ENCODE data around the gene PHLDA2. TPM values are rescaled to one million over a fixed set of nuclear protein-coding genes. Genes with fewer than 3 reads are reported as not detected.

PHLDA2 gene
- total and polyA plus RNA-seq, 2 donors (not counting 3 experiments of a cell fraction or from before 2014, with no cell fraction given) = 38.5 to 44.5 TPM

DNA sequence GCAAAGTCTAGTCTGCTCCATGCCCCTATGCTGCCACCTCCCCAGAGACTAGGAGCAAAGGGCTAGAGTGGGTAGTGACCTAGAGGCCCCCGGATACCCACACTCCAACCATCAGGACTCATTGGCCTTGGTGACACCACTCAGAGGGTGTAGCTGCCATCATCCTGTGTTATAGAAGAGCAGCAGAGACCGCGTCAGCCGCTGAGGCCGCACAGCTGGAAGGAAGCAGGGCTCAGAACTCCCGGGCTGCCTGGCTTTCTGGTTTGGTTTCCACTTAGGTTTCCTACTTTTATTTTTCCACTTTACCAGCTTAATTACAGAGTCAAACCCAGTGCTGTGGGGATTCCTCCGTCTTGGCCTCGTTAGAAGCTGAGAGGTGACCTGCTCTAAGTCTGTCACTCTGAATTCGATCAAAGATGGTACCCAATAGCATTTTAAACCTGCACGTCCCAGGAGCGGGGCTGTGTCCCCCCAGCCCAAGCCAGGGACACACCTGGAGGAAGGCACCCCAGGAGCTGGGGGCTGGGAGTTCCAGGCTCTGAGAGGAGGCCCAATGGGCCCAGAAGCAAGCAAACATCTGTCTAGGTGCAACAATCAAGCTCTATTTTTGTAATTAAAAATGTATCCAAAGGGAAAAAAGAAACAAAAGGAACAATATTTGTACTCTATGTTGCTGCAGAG lies 41.6 kb downstream of the PHLDA2 start:
- Histone ChIP-seq H3K27me3 (ENCODE audit: control insufficient read depth in 2 of 2, insufficient read depth in 2 of 2, low read length in 2 of 2) (peaks cover 1 to 14% of the 10 kb centered on the region in 2 experiments), H3K36me3 (ENCODE audit: control insufficient read depth in 2 of 2, extremely low read depth in 1 of 2, insufficient read depth in 2 of 2, low read length in 2 of 2) (no peaks in the 10 kb centered on the region), H3K9ac (replicated peaks; ENCODE audit: extremely low read depth, insufficient read depth, low read length) (no peak overlapping the region), H3K9me3 (replicated peaks; ENCODE audit: control insufficient read depth, insufficient read depth, low read length) (no peaks in the 10 kb centered on the region), H3K9me1 (replicated peaks; ENCODE audit: control insufficient read depth, extremely low read depth, insufficient read depth, low read length) (no peaks in the 10 kb centered on the region), H3K4me1 (ENCODE audit: control insufficient read depth, extremely low read depth, insufficient read depth, low read length) (peaks cover 19% of the 10 kb centered on the region), H3K4me2 (ENCODE audit: insufficient read depth, low read length) (no peak overlapping the region), H3K4me3 (replicated peaks in 1 of 3; ENCODE audit: insufficient read depth in 1 of 3, low read depth in 1 of 3, low read length in 3 of 3) (no peak overlapping the region), H2AFZ (ENCODE audit: low read depth, low read length) (no peak overlapping the region), H3K27ac (ENCODE audit: insufficient read depth, low read depth, low read length) (no peak overlapping the region), H4K20me1 (replicated peaks; ENCODE audit: control insufficient read depth, extremely low read depth, insufficient read depth, low read length) (no peaks in the 10 kb centered on the region), H3K79me2 (ENCODE audit: control insufficient read depth, insufficient read depth, low read length) (no peaks in the 10 kb centered on the region)
- no TSS peak for BruUV-seq (replicated peaks)
- intact Hi-C loops (cut with micrococcal nuclease) = loop anchor here (1.0 to 10.0 kb wide), 6 partner anchors 113 to 583 kb away; partner anchors contain the start of genes C11orf21 and TSPAN32
- FAIRE-seq = no peak
- TF ChIP-seq FOS (IDR thresholded peaks at IDR 0.05; ENCODE audit: borderline replicate concordance, insufficient read depth, low read length) (no peak), POLR2AphosphoS5 (IDR thresholded peaks at IDR 0.05; ENCODE audit: insufficient read depth, low read depth, low read length) (no peak), POLR2A (IDR thresholded peaks at IDR 0.05; ENCODE audit: low read depth, low read length) (no peak), MYC (IDR thresholded peaks at IDR 0.05; ENCODE audit: low read depth, low read length) (no peak), JUN (IDR thresholded peaks at IDR 0.05; ENCODE audit: borderline replicate concordance, insufficient read depth, insufficient read length, low read depth) (no peak), EZH2 (IDR thresholded peaks at IDR 0.05; ENCODE audit: borderline replicate concordance, low read depth, low read length, severe bottlenecking) (no peak), GATA2 (IDR thresholded peaks at IDR 0.05; ENCODE audit: insufficient read depth, insufficient read length, low read depth, low read length) (no peak)
- TF ChIP-seq, protein P1, sequence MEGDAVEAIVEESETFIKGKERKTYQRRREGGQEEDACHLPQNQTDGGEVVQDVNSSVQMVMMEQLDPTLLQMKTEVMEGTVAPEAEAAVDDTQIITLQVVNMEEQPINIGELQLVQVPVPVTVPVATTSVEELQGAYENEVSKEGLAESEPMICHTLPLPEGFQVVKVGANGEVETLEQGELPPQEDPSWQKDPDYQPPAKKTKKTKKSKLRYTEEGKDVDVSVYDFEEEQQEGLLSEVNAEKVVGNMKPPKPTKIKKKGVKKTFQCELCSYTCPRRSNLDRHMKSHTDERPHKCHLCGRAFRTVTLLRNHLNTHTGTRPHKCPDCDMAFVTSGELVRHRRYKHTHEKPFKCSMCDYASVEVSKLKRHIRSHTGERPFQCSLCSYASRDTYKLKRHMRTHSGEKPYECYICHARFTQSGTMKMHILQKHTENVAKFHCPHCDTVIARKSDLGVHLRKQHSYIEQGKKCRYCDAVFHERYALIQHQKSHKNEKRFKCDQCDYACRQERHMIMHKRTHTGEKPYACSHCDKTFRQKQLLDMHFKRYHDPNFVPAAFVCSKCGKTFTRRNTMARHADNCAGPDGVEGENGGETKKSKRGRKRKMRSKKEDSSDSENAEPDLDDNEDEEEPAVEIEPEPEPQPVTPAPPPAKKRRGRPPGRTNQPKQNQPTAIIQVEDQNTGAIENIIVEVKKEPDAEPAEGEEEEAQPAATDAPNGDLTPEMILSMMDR (IDR thresholded peaks at IDR 0.05; ENCODE audit: extremely low read depth in 1 of 2, insufficient read depth in 1 of 2, low read depth in 1 of 2, low read length in 2 of 2) = no peak
- TF ChIP-seq, protein P2, sequence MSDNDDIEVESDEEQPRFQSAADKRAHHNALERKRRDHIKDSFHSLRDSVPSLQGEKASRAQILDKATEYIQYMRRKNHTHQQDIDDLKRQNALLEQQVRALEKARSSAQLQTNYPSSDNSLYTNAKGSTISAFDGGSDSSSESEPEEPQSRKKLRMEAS (IDR thresholded peaks at IDR 0.05; ENCODE audit: insufficient read depth, insufficient read length) = no peak
- dilution Hi-C loops (cut with MboI; ENCODE audit: extremely low pct_ligation_motif_present, low sequenced_read_pairs) = no loop called here
- no peak for DNase-seq (ENCODE audit: low read depth, low spot score)
- CTCF ChIA-PET = interaction anchor here (0.7 to 16.2 kb wide), 17 partner anchors 9 to 464 kb away, joined by 3 to 711 read pairs (median 3); partner anchors contain the start of gene PHLDA2
- POLR2A ChIA-PET = interaction anchor here (1.3 kb wide), 1 partner anchor 355 kb away, joined by 4 read pairs; no protein-coding TSS in a partner anchor

Measured in endothelial cell of umbilical vein (primary cell).